Measurements from ENCODE around the gene CEBPA. TPM values are rescaled to one million over a fixed set of nuclear protein-coding genes. Genes with fewer than 3 reads are reported as not detected.

The CEBPA gene
- total and polyA plus RNA-seq, 2 experiments from 2014 or later = 0.50 to 2.6 TPM

GRCh38 chr19:33304760-33305647 is 2.7 kb upstream of the CEBPA start:
- ATAC-seq = no peak

More at GRCh38 chr19:33304760-33305647, 2.7 kb upstream of the CEBPA start:
- H3K4me3 ChIP-seq = no peak overlapping the region
- H3K27ac ChIP-seq (ENCODE audit: low read depth) = no peak overlapping the region
- no peak overlapping the region for H3K4me2 ChIP-seq
- peaks cover 43% of the 10 kb centered on the region for H3K27me3 ChIP-seq (ENCODE audit: insufficient read depth)
- Mint-ChIP-seq H3K4me3 (no peak overlapping the region), H3K27ac (no peak overlapping the region), H3K27me3 (ENCODE audit: insufficient read depth, low read depth, poor library complexity) (peaks cover 31% of the 10 kb centered on the region), H3K9me3 (no peaks in the 10 kb centered on the region), H3K4me1 (peaks cover 17% of the 10 kb centered on the region; the same call in 2 of the 3 replicates), H3K36me3 (ENCODE audit: low read depth) (no peaks in the 10 kb centered on the region)
- no peaks in the 10 kb centered on the region for H3K36me3 ChIP-seq (ENCODE audit: insufficient read depth)
- no peak overlapping the region for H2AFZ ChIP-seq
- no peaks in the 10 kb centered on the region for H3F3A ChIP-seq (replicated peaks; ENCODE audit: low read depth)
- TF ChIP-seq CTCF (conservative IDR thresholded peaks at IDR 0.05; ENCODE audit: low read depth in 2 of 2) = peak; percentile 30 to 60
- no peak for TF ChIP-seq EZH2phosphoT487 (IDR thresholded peaks at IDR 0.05; ENCODE audit: unreplicated experiment)
- no peak for TF ChIP-seq POLR2AphosphoS5 (IDR thresholded peaks at IDR 0.05; ENCODE audit: low read depth)
- no peak for TF ChIP-seq ZNF462 (CRISPR knock-in tag; IDR thresholded peaks at IDR 0.05)
- TF ChIP-seq EZH2 (IDR thresholded peaks at IDR 0.05; ENCODE audit: low read depth, unreplicated experiment) = no peak
- TF ChIP-seq STAT1 (IDR thresholded peaks at IDR 0.05; ENCODE audit: unreplicated experiment) = no peak
- 0 out of 2 replicates have a peak, but pooled peaks cover 3% of the 10 kb centered on the region for H4K20me1 ChIP-seq (replicated peaks; ENCODE audit: insufficient read depth)
- DNase-seq (ENCODE audit: low spot score) = no peak
- no peaks in the 10 kb centered on the region for H3K79me2 ChIP-seq (replicated peaks; ENCODE audit: insufficient read depth)
- H3K4me1 ChIP-seq (ENCODE audit: insufficient read depth) = peaks cover 14% of the 10 kb centered on the region
- H3K9me2 ChIP-seq (ENCODE audit: insufficient read depth) = no peaks in the 10 kb centered on the region

Data from GM23338 (cell line).